Measurements from ENCODE around the gene FCER2. TPM values are rescaled to one million over a fixed set of nuclear protein-coding genes. Genes with fewer than 3 reads are reported as not detected.

The FCER2 gene
- total RNA-seq, 1 experiment from 2014 or later, result 0.15 TPM

GRCh38 chr19:7670790-7671189 is 31.1 kb downstream of the FCER2 start:
- intact Hi-C loops (cut with micrococcal nuclease; ENCODE audit: unreplicated experiment), result no loop called here
- TF ChIP-seq, protein P1, sequence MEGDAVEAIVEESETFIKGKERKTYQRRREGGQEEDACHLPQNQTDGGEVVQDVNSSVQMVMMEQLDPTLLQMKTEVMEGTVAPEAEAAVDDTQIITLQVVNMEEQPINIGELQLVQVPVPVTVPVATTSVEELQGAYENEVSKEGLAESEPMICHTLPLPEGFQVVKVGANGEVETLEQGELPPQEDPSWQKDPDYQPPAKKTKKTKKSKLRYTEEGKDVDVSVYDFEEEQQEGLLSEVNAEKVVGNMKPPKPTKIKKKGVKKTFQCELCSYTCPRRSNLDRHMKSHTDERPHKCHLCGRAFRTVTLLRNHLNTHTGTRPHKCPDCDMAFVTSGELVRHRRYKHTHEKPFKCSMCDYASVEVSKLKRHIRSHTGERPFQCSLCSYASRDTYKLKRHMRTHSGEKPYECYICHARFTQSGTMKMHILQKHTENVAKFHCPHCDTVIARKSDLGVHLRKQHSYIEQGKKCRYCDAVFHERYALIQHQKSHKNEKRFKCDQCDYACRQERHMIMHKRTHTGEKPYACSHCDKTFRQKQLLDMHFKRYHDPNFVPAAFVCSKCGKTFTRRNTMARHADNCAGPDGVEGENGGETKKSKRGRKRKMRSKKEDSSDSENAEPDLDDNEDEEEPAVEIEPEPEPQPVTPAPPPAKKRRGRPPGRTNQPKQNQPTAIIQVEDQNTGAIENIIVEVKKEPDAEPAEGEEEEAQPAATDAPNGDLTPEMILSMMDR (IDR thresholded peaks at IDR 0.05), result no peak
- no peak for TF ChIP-seq POLR2AphosphoS5 (IDR thresholded peaks at IDR 0.05; ENCODE audit: low read depth, low read length)
- no peak for TF ChIP-seq TCF7L2 (IDR thresholded peaks at IDR 0.05; ENCODE audit: low read depth, low read length)
- TF ChIP-seq, protein P2, sequence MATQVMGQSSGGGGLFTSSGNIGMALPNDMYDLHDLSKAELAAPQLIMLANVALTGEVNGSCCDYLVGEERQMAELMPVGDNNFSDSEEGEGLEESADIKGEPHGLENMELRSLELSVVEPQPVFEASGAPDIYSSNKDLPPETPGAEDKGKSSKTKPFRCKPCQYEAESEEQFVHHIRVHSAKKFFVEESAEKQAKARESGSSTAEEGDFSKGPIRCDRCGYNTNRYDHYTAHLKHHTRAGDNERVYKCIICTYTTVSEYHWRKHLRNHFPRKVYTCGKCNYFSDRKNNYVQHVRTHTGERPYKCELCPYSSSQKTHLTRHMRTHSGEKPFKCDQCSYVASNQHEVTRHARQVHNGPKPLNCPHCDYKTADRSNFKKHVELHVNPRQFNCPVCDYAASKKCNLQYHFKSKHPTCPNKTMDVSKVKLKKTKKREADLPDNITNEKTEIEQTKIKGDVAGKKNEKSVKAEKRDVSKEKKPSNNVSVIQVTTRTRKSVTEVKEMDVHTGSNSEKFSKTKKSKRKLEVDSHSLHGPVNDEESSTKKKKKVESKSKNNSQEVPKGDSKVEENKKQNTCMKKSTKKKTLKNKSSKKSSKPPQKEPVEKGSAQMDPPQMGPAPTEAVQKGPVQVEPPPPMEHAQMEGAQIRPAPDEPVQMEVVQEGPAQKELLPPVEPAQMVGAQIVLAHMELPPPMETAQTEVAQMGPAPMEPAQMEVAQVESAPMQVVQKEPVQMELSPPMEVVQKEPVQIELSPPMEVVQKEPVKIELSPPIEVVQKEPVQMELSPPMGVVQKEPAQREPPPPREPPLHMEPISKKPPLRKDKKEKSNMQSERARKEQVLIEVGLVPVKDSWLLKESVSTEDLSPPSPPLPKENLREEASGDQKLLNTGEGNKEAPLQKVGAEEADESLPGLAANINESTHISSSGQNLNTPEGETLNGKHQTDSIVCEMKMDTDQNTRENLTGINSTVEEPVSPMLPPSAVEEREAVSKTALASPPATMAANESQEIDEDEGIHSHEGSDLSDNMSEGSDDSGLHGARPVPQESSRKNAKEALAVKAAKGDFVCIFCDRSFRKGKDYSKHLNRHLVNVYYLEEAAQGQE (IDR thresholded peaks at IDR 0.05; ENCODE audit: insufficient read depth in 1 of 2, low read depth in 2 of 2, low read length in 1 of 2), result no peak
- TF ChIP-seq SIN3A (IDR thresholded peaks at IDR 0.05; ENCODE audit: borderline replicate concordance, insufficient read depth, low read depth, low read length), result no peak
- BruUV-seq (replicated peaks), result no TSS peak

GRCh38 chr19:7670150-7670783 is 31.7 kb downstream of the FCER2 start:
- Histone ChIP-seq H3K36me3 (ENCODE audit: control insufficient read depth, insufficient read depth, low read length) (no peaks in the 10 kb centered on the region), H3K4me1 (ENCODE audit: control insufficient read depth, insufficient read depth, low read length) (no peaks in the 10 kb centered on the region), H3K9me3 (ENCODE audit: control insufficient read depth, insufficient read depth, low read depth, low read length) (no peaks in the 10 kb centered on the region), H3K27me3 (ENCODE audit: control insufficient read depth, insufficient read depth, low read length) (no peaks in the 10 kb centered on the region), H3K27ac (ENCODE audit: low read length) (no peak overlapping the region), H3K4me3 (ENCODE audit: low read depth in 2 of 2, low read length in 2 of 2) (peak overlapping the region; percentile 18 to 32; a peak in 3 of 4 replicates)
- intact Hi-C loops (cut with micrococcal nuclease; ENCODE audit: unreplicated experiment), result no loop called here
- in situ Hi-C loops (cut with HindIII; ENCODE audit: low pct_unique_long_range_greater_than_20kb, low sequenced_read_pairs), result no loop called here
- TF ChIP-seq, protein P1 (IDR thresholded peaks at IDR 0.05), result no peak
- TF ChIP-seq TCF7L2 (IDR thresholded peaks at IDR 0.05; ENCODE audit: low read depth, low read length), result no peak
- TF ChIP-seq SIN3A (IDR thresholded peaks at IDR 0.05; ENCODE audit: borderline replicate concordance, insufficient read depth, low read depth, low read length), result no peak
- no peak for TF ChIP-seq POLR2AphosphoS5 (IDR thresholded peaks at IDR 0.05; ENCODE audit: low read depth, low read length)
- TF ChIP-seq, protein P2 (IDR thresholded peaks at IDR 0.05; ENCODE audit: insufficient read depth in 1 of 2, low read depth in 2 of 2, low read length in 1 of 2), result no peak
- ATAC-seq, result peak; percentile 60; the same call in 1 of the 2 replicates
- no TSS peak for BruUV-seq (replicated peaks)
- ChIA-PET CTCF (interaction anchor here (0.8 kb wide), 2 partner anchors 182 to 231 kb away, joined by 3 to 6 read pairs; no protein-coding TSS in a partner anchor), POLR2A (no interaction called here)
- no peak for DNase-seq (ENCODE audit: low read depth, low spot score)

More at GRCh38 chr19:7670790-7671189, 31.1 kb downstream of the FCER2 start:
- no peak for ATAC-seq
- Histone ChIP-seq H3K27ac (ENCODE audit: low read length) (no peak overlapping the region), H3K4me3 (ENCODE audit: low read depth in 2 of 2, low read length in 2 of 2) (peak overlapping the region in 1 of 2 experiments; percentile 32; a peak in 2 of 4 replicates), H3K4me1 (ENCODE audit: control insufficient read depth, insufficient read depth, low read length) (no peaks in the 10 kb centered on the region), H3K27me3 (ENCODE audit: control insufficient read depth, insufficient read depth, low read length) (no peaks in the 10 kb centered on the region), H3K36me3 (ENCODE audit: control insufficient read depth, insufficient read depth, low read length) (no peaks in the 10 kb centered on the region), H3K9me3 (ENCODE audit: control insufficient read depth, insufficient read depth, low read depth, low read length) (no peaks in the 10 kb centered on the region)
- in situ Hi-C loops (cut with HindIII; ENCODE audit: low pct_unique_long_range_greater_than_20kb, low sequenced_read_pairs), result no loop called here
- ChIA-PET CTCF (interaction anchor here (0.8 kb wide), 2 partner anchors 182 to 232 kb away, joined by 3 to 6 read pairs; no protein-coding TSS in a partner anchor), POLR2A (interaction anchor here (0.6 kb wide), 1 partner anchor 149 kb away, joined by 5 read pairs; no protein-coding TSS in a partner anchor)
- no peak for DNase-seq (ENCODE audit: low read depth, low spot score)
